HG02798 (cell line): ENCODE data around the gene FRMD1.

Experiments
- ATAC-seq: cut with Tn5 transposase; IDR thresholded peaks from one replicate; pipeline ENCODE4 v1.9.1; 2021; ENCODE audit warnings: mild to moderate bottlenecking; ENCODE audit not compliant: unreplicated experiment, poor library complexity

Gene FRMD1

GRCh38 chr6:168058691-168059551 lies 20.1 kb downstream of the FRMD1 start:
- no peak for ATAC-seq

GRCh38 chr6:168057836-168058235 lies 21.2 kb downstream of the FRMD1 start:
- ATAC-seq = no peak

- no peak for ATAC-seq
Observed at GRCh38 chr6:168056892-168057527, 22.0 kb downstream of the FRMD1 start.

DNA sequence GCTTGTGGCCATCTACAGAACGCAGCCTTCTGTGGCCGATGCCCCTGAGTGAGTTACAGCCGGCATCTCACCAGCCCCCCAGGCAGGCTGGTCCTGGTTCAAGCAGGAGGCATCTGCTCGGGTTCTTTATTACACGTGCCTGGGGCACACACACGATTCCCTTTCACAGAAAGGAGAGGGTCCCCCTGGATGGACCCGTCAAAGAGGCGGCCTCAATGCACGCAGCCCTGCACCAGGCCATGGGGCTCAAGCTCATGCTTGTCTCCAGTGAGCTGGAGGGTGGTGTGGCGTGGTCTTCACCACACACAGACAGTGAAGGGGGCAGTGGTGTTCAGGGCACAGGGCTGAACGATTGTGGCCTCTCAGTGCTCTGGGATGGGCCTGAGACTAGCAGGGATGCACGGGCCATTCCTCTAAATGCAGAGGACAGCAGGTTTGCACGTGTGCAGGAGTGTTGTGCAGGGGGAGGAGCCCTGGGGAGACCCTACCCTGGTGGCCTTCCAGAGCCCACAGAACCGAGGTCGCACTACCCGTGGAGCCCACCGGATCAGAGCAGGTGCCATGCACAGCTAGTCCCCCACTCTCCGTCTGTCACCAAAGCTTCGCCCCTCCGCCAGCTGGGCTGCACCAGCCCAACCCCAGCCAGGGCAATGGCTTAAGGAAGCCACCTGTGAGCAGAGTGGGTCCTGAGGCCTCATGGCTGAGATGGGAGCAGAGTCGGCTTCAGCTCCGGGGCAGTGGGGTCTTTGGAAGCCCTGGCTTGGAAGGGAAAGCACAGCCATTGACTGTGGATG lies 23.1 kb downstream of the FRMD1 start:
- no peak for ATAC-seq

DNA sequence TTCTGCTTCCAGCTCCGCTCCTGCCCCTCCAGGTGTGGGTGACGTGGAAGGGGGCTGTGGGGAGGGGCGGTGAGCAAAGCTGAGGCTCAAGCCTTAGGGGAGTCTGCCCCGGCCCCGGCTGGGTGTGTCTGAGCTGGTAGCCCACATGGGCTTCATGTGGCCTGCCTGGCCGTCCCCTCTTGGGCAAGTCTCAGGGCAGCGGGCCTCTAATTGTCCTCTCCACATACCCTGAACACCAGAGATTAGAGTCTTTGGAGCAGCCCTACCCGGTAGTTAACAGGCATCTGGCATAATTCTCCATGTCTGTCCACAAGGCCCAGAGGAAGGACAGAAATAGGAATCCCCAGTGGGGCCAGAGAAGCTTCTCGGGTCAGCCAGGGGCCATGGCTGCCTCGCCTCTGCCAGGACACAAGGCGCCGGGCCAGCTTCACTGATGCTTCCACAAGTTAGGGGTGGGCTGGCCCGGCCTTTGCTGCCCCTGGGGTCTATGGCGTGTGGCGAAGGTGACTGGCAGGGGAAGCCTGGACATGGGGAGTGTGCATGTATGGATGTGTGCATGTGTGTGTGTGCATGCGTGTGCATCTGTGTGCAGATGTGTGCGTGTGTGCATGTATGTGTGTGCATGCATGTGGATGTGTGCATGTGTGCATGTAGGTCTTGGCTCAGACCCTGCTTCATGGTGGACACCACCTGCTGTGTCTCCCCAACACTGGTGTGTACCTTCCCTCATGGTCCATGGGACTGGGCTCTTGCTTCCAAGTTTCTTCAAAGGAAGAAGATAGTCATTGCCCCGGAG lies 24.0 kb downstream of the FRMD1 start:
- no peak for ATAC-seq

- no peak for ATAC-seq
Observed at GRCh38 chr6:168053957-168054471, 25.0 kb downstream of the FRMD1 start.

GRCh38 chr6:168053086-168053956 lies 25.7 kb downstream of the FRMD1 start:
- no peak for ATAC-seq

- no peak for ATAC-seq
Observed at GRCh38 chr6:168052291-168052891, 26.6 kb downstream of the FRMD1 start.

GRCh38 chr6:168051648-168052047 lies 27.4 kb downstream of the FRMD1 start:
- no peak for ATAC-seq

DNA sequence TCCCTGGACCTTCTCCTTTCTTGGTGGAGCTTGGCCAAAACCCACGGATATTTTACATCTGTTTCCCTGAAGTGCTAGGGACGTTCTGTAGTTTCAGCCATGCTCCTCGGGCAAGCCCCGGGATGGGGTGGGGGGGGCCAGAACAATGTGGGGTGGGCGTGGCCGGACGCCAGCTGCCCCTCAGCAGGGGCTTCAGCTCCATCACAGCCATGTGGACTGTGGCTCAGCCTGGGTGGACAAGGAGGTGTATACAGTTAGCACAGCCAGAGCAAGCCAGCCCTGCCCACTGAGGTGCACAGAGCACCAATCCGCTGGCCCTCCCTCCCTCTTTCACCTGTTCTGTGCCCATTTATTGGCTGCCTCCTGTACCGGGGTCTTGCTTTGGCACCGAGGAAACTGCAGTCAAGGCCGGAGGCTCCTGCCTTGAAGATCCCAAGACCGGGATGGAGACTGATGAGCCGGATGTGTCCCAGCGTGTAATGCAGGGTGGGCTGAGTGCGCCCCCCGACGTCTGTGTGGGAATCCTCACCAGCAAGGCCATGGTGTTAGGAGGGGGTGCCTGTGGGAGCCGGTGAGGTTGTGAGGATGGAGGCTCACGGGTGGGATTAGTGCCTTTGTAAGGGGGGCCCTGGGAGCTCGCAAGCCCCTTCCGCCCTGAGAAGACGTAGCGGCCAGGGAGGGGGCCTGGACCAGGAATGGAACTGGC lies 28.0 kb downstream of the FRMD1 start:
- ATAC-seq = no peak

GRCh38 chr6:168050225-168050880 lies 28.7 kb downstream of the FRMD1 start:
- ATAC-seq = no peak

DNA sequence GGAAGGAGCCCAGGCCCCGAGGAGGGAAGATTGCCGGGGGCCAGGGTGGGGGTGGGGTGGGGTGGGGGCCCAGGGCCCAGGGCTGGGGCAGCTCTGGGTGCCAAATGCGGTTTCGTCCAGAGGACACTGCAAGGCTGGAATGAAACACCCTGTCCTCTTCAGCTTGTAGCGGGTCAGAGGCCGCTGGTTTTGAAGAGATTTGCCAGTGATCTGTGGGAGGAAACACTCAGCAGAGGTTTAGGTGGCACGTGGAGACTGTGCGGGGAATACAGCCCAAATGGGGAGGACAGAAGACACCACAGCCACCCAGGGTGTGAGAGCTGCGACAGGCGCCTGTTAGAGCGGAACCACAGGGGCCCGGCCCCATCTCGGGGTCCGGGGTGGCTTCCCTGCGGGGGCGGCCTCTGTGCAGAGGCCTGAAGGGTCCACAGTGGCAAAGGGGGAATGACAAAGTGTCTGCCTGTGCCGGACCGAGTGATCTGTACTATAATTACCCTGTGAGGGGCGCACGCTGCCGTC lies 29.2 kb downstream of the FRMD1 start:
- ATAC-seq = no peak

GRCh38 chr6:168049277-168049676 lies 29.7 kb downstream of the FRMD1 start:
- no peak for ATAC-seq

DNA sequence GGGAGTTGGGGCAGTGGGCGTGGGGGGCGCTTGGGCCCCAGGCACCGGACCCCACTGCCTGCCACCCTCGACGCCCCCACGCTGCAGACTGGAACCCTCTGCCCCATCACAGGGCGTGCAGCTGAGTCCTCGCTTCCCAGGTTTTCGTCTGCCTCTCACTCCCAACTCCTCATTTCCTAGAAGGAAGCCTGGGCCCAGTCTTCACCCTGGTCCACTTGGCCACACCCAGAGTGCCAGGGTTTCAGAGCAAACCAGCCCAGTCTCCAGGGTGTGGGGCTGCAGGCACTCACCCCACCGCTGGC lies 30.3 kb downstream of the FRMD1 start:
- no peak for ATAC-seq

GRCh38 chr6:168047841-168048723 lies 30.9 kb downstream of the FRMD1 start:
- no peak for ATAC-seq

DNA sequence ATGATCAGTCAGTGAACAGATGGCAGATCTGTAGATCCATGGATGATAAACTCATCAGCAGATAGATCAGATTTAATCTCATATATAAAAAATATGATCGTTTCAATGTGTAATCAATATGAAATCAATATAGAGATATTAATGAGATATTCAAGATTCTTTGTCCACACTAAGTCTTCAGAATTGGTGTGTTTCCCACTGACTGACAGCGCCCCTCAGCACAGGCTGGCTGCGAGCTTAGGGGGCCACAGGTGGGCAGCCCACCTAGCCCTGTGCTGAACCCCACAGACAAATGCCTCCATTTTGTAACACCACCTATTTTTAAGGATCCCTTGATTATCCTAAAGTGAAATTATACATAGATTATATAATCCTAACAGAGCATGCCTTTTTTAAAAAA lies 32.3 kb downstream of the FRMD1 start:
- ATAC-seq = no peak
